GM21390 (cell line): ENCODE results near the gene TTC3.

Source experiments
- ATAC-seq: cut with Tn5 transposase; IDR thresholded peaks from one replicate; pipeline ENCODE4 v1.9.1; 2021; ENCODE audit not compliant: unreplicated experiment

The TTC3 gene

DNA sequence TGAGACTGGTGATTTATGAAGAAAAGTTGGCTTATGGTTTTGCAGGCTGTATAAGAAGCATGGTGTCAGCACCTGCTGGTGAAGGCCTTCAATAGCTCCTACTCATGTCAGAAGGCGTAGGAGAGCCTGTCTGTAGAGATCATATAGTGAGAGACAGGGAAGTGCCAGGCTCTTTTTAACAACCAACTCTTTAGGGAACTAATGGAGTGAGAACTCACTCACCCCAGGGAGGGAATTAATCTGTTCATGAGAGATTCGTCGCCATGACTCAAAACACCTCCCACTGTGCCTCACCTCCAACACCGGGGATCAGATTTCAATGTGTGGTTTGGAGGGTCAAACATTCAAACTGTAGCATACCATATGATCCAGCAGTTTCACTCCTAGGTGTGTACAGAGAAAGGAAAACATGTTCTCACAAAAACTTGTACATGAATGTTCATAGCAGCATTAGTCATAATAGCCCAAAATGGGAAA lies 72.6 kb downstream of the TTC3 start:
- no peak for ATAC-seq

DNA sequence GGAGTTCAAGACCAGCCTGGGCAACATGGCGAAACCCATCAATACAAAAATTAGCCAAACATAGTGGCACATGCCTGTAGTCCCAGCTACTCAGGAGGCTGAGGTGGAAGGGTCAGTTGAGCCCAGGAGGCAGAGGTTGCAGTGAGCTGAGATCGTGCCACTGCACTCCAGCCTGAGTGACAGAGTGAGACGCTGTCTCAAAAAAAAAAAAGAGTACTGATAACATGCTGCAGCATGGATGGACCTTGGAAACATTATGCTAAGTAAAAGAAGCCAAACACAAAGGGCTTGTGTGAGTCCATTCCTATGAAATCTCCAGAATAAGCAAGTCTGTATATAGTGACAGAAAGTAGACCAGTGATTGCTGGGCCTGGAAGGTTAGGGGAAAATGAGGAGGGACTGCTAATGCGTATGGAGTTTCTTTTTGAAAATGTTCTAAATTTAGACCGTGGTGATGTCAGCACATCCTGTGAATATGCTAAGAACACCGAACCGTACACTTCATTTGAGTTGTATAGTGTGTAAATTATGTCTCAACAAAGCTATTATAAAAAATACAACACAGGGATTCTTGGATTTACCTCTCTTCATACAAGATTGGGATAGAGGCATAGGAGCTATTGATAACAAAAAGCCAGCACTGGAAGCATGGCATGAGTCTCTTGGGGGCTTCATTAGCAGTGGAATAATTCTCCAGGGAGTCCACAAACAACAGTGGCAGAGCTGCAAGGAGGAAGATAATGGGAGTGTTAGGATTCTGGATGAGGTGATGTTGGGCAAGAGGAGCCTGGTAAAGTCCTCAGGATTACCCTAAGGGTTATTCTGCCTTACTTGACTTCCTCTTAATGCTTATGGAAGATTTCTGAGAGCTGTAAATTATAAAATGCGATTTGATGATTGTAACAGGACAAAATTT lies 73.5 kb downstream of the TTC3 start:
- ATAC-seq, result no peak

- no peak for ATAC-seq
Measured at GRCh38 chr21:37149411-37149810, 76.4 kb downstream of the TTC3 start.

GRCh38 chr21:37153196-37153934 lies 80.3 kb downstream of the TTC3 start:
- no peak for ATAC-seq

GRCh38 chr21:37153935-37154350 lies 80.9 kb downstream of the TTC3 start:
- no peak for ATAC-seq

GRCh38 chr21:37155186-37155585 lies 82.1 kb downstream of the TTC3 start:
- no peak for ATAC-seq

DNA sequence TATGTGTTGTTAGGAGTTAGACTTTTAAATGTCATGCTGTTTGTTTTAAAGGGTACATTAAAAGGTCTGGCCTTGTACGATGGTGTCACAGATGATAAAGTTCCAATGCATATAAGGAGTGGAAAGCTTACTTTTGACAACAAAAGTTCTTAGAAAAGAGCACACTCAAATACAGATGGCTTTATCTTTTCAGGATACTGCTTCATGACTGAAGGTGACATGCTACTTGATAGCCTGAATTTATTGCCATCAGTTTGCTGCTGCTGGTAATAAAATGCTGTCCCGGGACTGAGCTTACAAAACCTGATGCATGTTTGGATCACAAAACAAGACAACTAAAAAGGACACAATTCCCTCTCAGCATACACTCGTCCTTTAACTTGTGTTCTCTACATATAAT lies 84.9 kb downstream of the TTC3 start:
- ATAC-seq, result no peak

- ATAC-seq, result no peak
Measured at GRCh38 chr21:37159053-37159776, 86.2 kb downstream of the TTC3 start.

DNA sequence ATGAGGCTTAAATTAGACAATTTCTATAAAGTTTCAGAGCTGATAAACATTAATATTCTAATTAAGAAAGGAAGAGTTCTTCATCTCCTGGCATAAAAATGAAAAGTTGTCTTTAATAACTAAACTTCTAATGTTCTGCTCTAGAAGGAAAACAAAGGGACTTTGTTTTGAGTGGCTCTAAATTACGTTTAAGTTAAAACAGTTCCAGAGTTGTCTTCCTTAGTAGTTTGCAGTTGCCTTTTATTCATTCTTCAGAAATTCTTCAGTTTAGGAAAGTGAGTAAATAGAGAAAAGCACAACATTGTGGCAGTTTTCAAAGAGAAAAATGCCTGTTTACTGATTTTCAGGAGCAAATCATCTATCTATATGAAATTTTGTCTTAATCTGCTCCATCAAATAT lies 86.9 kb downstream of the TTC3 start:
- no peak for ATAC-seq

DNA sequence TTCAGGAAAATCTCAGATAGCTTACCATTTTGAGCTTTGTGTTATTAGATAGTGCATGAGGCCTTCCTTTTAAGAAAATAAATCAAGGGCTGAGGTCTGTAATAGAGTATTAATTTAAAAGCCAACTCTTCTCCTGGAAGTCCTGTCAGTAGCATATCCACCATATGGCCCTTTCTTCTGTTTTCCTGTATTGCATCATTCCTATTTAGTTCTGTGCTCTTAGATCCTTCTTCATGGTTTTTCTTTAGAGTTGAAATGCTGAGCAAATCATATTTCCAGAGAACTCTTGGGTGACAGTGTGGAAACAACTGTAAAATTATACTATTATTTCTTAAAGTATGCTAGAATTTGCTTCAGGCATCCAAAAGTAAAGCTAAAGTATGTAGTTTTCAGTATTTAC lies 91.7 kb downstream of the TTC3 start:
- no peak for ATAC-seq

DNA sequence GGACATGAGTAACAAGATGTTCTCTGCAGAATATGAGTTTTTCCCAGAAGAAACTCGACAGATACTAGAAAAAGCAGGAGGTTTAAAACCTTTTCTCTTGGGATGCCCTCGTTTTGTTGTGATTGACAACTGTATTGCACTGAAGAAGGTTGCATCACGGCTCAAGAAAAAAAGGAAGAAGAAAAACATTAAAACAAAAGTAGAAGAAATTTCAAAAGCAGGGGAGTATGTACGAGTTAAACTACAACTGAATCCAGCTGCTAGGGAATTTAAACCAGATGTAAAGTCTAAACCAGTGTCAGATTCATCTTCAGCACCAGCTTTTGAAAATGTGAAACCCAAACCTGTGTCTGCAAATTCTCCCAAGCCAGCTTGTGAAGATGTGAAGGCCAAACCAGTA lies 92.5 kb downstream of the TTC3 start:
- ATAC-seq, result no peak

DNA sequence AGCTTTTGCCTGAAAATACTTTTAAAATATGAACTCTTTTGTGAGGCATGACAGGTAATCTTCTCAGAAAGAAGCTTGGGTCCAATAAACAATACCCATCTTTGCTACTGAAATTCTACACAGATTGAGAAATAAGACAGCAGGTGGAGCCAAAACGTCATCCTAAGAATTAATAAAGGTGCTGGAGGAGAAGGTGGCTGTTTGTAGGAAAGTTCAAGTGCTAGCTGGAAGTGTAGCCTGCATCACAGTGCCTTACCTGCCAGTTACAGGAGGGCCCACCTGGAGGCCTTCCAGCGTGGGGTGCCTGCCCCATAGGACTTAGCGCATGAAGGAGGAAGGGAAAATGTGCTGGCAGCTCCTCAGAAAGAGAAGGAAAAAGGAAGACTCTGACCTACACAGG lies 93.7 kb downstream of the TTC3 start:
- ATAC-seq, result no peak

- no peak for ATAC-seq
Measured at GRCh38 chr21:37168666-37169065, 95.6 kb downstream of the TTC3 start.

DNA sequence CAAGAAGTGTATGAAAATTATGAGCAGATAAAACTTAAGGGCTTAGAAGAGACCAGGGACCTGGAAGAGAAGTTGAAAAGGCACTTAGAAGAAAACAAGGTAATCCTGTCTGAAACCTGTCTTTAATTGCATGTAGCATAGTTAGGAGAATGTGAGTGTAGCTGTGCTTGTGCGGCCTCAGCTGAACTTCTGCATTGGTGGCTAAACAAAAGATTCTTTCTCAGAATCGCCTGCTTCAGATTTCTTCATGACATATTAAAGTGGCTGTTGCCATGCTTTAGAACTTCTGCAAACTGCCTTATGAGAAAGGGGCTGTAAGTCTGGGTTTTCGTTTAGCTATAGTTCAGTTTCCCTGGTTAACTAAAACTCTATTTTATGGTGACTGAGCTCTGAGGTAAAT lies 99.6 kb downstream of the TTC3 start:
- no peak for ATAC-seq

DNA sequence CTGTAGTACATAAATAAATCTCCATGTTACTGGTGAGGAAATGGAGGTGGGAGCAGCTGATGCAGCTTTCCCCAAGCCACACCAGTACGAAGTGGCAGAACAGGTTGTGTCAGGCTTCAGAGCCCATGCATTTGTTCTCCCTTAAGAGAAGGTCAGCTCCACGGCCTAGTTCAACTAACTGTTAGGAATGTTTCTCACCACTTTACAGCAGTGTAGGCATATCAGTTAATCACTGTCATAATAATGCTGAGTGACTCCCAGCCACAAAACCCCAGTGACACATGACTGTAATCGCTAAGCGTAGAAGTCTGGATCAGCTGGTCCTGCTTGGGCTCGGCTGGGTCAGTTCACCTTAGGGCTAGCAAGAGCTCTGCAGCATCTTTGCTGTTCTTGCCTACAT lies 103.7 kb downstream of the TTC3 start:
- no peak for ATAC-seq

- no peak for ATAC-seq
Measured at GRCh38 chr21:37181059-37181458, 108.0 kb downstream of the TTC3 start.

GRCh38 chr21:37182222-37182621 lies 109.2 kb downstream of the TTC3 start:
- ATAC-seq, result no peak

- no peak for ATAC-seq
Measured at GRCh38 chr21:37183749-37184148, 110.7 kb downstream of the TTC3 start.

DNA sequence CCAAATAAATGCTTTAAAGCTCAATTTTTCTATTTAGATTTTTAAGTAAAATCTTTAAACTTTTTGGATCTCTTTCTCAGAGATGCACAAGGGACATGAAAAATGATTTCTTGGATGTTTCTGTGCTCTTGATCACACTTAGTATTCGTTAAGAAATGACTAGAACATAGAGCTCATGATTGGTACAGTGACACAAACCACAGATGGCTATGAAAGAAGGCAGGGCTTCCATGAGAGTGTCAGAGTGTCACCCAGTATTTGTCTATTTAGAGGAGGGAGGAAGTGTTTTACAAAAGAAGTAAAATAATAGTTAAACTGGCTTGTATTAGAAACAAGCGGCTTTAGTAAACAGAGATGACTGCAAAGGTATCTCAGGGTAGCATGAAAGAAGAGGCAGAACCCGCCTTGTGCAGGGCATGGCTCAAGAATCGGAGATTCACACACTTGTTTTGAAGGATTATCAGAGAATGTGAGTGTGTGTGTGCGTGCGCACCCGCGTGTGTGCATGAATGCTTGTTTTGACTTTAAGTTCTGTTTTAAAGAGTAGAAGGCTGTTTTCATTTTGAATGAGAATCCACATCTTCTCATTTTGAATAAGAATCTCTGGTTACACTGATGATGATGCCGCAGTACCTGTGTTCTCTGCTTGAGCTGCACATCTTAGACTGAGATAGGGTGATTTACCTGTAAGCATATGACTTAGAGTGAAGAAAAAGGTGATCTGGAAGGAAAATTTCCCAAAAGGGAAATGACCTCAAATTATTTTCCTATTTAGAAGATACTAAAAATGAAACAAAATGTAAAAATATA lies 111.9 kb downstream of the TTC3 start:
- no peak for ATAC-seq

- ATAC-seq, result no peak
Measured at GRCh38 chr21:37186983-37187382, 113.9 kb downstream of the TTC3 start.

DNA sequence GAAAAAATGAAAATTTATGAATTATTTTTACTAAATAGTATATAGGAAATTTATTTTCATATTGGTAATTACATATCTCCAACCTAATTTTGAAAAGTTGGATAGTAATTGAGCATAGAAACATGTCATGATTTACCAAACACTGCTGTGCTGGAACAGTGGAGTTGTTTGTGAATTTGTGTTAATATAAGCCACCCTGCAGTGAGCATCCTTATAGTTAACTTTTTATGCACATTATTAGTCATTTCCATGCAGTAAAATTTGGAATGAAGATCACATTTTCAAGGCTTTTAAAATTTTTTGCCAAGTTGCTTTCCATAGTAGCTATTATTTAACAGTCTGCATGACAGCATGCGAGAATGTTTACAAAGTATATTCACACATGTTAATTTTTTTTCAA lies 115.8 kb downstream of the TTC3 start:
- no peak for ATAC-seq
